ENCODE data around the gene ADIG.

The ADIG gene

DNA sequence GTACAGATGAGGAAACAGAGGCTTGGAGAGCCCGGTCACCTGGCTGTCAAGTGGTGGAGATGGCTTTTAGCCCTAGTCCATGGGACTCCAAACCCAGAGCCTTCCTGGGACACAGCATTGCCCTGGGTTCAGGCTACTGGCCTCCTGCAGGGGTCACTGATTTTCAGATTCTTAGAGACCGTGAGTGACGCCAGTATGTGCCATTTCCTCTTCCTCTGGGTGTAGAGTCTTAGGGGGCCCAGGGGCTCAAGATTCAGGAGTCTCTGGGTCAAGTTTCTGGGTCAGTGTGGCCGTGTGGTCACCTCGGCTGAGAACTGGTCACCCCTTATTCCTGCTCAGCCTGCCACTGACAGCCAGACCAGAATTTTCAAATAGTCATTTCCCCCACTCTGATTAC is 21.2 kb downstream of the ADIG start:
- no peak for DNase-seq (ENCODE audit: low spot score)

DNA sequence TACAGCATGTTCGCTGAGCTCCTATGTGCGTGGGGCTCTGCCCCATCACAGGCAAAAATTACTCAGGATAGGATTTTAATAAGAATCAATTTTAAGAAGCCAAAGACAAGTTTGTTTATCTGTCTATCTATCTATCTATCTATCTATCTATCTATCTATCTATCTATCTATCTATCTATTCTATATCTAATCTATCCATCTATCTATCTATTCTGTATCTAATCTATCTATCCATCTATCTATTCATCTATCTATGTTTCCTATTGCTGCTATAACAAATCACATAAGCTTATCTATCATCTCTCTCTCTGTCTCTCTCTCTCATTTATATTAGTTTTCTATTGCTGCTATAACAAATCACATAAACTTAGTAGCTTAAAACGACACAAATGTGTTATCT is 22.3 kb downstream of the ADIG start:
- DNase-seq (ENCODE audit: low spot score), result no peak

DNA sequence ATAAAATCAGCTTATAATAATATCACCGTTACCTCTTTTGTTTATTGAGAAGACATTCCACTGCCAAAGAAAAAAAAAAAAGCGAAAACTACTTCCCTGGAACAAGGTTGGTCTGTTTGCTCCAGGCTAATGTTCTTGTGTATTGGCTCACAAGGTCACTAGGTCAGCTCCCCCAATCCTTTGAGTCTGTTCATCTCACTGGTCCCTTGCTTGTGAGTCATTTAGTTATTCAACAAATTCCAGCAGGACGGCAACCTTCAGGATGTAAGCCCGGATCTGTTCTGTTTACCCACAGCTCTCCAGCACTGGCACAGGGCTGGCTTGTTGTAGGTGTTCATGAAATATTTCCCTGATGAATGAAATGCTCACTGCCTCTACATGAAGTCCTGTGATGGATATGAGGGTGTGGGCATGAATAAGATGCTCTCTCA is 23.9 kb downstream of the ADIG start:
- peak; percentile 35 for DNase-seq (ENCODE audit: low spot score)

DNA sequence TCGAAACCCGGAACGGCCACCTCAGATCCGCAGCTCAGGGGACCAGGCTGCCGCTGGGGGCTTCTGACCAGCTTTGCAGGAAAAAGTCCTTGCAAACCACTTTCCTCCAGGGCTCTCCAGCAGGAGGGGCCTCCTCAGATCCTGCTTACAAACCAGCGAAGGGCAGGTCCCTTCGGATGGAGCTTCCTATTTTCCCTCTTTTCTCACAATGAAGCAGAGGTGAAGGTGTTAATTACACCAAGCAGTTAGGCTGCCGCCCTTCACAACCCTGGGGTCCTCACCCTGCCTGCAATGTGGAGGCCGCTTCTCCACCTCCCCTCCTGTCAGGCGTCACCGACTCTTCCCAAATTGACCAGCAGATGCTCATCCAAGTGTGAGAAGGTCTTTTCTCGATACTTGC is 26.4 kb downstream of the ADIG start:
- no peak for DNase-seq (ENCODE audit: low spot score)

DNA sequence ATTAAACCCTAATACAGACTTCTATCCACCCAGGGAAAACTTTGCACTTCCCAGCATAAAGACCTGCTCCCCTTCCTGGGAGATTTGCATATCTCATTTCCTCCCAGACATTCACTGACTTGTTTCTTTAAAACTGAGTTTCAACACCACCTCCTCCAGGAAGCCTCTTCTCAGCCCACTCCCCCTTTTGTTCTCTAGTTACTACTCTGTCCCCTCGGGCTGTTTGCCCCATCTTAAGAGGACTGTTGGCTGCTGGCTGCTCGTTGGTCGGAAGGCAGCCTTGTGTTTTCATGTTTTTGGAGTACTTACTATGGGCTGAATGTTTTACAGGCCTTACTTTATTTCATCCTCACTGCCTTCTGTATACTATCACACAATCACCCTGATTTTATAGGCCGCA is 27.2 kb downstream of the ADIG start:
- no peak for DNase-seq (ENCODE audit: low spot score)

DNA sequence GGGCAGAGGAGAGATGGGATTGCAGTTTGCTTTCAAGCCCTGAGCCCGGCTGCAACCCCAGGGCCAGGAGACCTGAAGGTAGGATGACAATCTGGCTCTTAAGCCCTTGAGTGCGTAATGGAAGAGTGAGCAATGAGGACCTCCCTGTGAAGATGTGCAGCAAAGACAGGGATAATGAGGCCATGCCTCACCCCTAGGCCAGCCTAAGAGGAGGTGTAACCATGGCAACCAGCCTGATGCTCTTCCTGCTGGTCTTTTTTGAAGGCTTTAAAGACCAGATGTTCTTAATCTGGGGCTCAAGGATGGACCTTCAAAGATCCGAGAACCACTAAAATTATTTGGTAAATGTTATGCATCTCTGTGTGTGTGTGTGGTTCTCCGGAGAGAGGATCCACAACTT is 28.8 kb downstream of the ADIG start:
- DNase-seq (ENCODE audit: low spot score), result no peak

DNA sequence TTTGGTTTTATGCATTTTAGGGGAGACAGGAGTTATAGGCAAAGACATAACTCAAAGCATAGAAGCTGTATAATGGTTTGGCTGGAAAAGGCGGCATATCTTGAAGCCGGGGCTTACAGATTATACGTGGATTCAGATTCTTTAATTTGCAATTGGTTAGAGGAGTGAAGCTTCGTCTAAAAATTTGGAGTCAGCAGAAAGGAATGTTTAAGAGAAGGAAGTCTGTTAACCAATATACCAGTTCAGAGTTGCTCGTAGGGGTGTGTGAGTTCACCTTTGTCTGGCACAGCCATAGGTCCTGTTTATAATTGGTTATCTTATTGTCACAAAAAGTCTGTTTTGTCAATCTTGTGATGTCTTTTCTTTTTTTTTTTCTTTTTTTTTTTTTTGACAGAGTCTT is 29.5 kb downstream of the ADIG start:
- DNase-seq (ENCODE audit: low spot score), result no peak

DNA sequence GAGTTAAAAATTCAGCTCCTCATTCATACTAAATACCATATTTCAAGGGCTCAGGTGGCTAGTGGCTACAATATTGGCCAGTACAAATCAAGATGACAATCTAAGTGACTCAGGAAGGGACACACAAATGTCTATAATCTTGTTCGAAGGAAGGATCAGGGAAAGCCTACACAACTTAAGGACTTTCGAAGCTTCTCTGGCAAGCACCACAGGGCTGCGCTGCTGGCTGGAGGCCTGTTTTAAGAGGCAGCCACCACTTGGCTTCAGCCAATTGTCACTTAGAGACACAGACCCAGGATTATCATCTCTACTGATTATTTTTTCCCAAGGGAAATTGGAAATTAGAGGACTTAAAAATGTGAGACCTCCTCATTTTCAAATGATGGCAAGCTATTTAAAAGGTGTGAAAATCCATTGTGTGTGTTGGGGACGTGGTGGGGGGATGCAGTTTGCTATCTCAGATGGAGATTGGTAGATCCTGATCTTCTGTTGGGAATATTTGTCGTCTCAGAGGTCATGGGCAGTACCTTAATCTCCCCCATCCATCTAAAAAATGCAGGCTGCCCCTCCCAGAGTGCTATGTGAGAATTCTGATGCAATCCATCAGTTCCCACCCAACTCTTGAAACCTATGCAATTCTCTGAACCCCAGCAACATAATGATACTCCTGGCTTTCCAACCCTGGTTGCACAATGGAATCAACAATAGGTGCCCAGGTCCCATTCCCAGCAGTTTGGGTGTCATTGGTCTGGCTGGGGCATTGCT is 31.9 kb downstream of the ADIG start:
- DNase-seq (ENCODE audit: low spot score), result peak; percentile 48

DNA sequence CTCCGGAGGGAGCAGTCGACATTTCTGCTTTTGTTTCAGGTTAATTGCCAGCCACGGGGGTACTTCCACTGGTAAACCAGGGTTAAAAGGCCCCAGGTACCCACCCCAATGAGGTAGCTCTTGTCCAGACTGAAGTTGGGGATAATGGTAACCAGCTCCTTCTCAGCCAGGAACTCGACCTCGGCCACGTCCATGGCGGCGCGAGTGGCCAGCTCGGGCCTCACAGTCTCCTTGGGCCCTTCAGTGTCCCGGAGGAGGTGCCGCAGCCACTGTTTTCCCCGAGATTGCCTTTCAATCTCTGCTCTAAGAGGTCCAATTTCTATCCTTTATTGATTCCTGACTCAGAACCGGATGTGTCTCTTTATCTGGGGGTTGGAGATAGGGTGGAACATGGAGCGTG is 34.3 kb downstream of the ADIG start:
- no peak for DNase-seq (ENCODE audit: low spot score)

DNA sequence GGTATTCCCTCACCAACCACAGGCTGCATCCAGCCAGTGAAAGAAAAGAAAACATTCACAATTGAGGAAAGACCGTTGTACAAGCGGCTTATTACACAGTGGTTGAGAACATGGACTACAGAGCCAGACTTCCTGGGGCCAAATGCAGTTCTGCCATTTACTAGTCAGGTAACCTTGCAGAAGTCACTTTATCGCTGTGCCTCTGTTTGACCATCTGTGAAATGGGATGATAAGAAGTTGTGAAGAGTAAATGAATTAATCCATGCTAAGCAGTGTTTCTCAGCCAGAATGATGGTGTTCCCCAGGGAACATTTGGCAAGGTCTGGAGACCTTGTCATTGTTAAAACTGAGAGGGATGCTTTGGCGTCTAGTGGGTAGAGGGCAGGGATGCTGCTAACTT is 35.5 kb downstream of the ADIG start:
- DNase-seq (ENCODE audit: low spot score), result no peak

DNA sequence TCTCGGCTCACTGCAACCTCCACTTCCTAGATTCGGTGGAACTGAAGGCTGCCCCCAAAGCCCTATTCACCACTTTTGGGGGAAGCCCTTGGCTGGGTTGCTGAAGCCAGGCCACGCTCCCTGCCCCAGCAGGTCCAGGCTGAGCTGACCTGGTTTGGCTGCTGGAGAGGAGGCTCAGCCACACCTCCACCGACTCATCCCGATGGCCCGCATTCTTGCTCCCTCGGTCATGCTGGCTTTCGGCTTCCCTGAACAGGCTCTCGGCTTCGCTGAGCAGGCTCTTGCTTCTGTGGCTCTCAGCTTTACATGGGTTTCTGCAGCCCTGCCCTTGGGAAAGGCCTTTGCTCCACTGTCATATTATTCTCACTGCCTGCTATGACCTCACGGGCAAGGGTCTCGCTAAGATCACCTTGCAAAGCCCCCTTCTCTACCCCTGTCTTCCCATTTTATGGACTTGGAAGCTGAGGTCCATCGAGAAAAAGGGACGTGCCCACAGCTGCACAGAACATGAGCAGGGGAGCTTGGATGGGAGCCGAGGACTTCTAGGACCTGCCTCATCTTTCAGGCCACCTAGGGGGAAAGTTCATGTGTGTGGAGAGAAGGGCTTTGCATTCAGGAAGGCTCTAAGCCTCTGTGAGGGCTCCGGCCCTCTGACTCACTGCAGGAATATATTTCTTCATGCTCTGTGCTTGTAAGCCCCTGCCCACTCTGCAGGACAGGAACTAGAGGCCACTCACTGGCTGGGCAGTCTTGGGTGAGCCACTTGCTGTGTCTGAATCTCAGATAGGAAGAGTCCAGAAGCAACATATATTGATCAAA is 36.2 kb downstream of the ADIG start:
- DNase-seq (ENCODE audit: low spot score), result peak; percentile 57

DNA sequence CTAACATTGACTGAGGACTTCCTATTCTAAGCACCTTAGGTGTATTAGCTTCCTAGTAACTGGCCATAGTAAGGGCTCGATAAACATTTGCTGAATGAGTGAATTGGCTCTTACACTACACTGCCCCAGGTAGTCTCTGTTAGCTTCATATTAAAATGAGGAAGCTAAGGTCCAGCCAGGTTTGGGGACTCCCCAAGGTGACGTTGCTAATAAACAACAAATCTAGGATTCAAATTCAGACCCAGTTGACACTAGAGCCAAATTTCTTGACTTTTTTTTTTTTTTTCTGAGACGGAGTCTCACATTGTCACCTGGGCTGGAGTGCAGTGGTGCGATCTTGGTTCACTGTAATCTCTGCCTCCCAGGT is 36.8 kb downstream of the ADIG start:
- no peak for DNase-seq (ENCODE audit: low spot score)

DNA sequence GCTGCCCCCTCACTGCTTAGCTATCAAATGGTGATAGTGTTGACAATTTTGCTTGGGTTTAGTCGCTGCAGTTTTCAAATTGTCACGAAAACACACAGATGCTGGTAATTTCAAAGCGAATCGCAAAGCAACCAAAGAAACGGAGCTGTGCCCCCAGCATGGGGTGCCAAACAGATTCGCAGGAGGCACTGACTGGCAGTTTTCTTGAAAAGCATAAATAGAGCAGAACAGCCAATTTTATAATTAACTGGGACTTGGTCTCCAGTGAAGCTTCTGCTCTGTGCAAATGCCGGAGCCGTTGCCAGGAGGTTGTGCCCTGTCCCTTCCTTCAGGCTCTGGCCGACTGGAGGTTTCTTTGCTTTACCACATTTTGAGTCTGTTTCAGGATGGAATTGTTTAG is 39.4 kb downstream of the ADIG start:
- no peak for DNase-seq (ENCODE audit: low spot score)

DNA sequence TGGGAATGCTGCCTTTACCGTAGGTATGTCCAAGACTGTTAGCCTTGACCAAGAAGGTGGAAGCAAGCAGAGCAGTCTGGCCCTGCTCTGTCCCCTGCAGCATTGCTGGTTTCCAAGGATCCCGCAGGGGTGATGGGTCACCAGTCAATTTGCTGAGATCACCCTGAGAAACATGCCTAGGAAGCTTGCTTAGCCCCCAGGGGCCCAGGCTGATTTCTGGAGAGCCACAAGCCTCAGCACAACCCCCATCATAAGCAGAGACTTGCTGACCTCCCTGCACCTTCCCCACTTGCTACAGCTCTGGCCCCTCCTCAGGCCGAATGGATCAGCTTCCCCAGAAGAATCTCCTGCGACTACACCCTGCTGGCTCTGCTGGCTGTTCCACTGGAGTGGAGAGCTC is 42.1 kb downstream of the ADIG start:
- DNase-seq (ENCODE audit: low spot score), result no peak

DNA sequence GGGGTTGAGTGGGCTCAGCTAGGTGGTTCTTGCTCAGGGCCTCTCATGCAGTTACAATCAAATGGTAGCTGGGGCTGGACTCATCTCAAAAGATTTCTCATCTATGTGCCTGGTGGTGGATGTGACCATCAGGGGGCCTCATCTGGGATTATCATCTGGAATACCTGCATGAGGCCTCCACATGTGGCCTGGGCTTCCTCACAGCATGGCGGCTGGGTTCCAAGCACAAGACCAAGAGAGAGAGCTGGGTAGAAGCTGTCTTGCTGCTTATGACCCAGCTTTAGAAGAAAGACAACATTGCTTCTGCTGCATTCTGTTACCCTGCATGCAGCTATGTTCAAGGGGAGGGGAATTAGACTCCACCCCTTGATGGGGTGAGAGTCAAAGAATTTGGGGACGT is 43.1 kb downstream of the ADIG start:
- DNase-seq (ENCODE audit: low spot score), result no peak

DNA sequence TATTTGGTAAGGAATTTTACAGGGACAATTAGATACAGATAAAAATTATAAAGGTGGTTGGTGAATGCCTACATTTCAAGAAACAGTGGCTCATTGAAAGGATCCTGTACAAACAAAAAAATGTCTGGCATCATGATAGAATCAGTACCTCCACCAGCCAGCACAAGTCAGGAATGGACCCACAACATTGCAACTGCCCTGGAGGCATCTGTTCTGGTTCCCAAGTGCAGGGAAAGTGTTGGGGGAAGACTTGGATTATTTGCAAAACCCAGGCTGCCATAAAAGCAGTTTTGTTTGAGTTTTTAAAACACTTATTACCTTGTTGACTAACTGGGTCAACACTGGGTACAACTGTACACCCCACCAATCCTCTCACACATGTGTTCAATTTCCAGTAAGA is 44.9 kb downstream of the ADIG start:
- no peak for DNase-seq (ENCODE audit: low spot score)

DNA sequence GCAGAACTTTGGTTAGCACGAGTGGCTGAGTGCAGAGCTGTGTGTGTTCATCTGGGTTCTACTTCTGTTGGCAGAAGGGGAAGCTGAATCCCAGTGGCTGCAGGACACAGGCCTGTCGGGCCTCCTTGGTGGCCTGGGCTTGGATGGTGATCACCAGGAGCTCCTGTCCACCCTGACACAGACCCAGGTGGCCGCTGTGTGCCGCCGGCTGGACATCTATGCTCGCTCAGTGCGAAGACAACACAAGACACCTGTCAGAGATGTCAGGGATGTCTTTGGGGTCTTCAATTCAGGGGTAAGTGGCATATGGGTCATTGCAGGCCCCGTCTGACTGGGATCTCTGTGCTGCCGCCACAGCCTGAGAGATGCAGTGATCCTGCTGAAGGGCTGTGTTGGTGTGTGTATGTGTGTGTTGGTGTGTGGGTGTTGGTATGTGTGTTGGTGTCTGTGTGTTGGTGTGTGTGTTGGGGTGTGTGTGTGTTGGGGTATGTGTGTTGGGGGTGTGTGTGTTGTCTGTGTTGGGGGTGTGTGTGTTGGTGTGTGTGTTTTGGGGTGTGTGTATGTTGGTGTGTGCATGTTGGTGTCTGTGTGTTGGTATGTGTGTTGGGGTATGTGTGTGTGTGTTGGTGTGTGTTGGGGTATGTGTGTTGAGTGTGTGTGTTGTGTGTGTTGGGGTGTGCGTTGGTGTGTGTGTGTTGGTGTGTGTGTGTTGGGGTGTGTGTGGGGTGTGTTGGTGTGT is 46.1 kb downstream of the ADIG start:
- DNase-seq (ENCODE audit: low spot score), result no peak

DNA sequence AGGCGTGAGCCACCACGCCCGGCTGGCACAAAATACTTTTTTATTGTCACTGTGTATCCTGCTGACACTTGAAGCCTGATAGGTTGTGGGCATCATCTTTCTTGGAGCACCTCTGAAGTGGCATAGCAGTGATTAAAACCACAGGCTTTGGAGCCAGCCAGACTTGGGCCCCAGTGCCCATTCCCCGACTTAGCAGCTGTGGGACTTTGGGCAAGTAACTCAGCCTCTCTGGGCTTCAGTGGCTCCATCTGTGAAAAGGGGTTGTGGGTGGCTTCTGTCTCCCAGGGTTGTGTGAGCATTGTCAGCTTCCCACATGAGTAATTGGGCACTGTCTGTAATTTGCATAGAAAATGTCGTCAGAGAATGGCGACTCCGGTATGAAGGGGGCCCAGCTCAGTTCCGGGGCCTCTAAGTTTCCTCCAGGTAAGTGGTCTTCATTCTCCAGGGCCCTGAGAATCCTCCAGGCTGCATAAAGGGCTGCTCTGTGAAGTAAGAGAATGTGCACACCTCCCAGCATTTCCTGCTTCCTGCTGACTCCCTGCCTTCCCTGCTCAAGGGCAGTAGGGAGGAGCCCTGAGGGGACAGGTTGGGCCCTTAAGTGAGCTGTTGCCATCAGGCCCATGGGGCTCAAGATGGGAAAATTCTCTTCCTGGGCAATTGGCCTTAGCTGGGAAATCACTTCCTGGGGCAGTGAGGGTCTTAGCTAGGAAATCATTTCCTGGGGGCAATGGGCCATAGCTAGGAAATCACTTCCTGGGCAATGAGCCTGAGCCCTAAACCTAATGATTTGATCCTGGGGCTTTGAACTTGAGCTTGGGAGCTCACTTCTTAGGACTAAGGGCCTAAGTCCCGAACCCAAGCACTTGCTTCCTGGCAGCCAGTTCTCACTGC is 47.8 kb downstream of the ADIG start:
- peak; percentile 34 for DNase-seq (ENCODE audit: low spot score)

DNA sequence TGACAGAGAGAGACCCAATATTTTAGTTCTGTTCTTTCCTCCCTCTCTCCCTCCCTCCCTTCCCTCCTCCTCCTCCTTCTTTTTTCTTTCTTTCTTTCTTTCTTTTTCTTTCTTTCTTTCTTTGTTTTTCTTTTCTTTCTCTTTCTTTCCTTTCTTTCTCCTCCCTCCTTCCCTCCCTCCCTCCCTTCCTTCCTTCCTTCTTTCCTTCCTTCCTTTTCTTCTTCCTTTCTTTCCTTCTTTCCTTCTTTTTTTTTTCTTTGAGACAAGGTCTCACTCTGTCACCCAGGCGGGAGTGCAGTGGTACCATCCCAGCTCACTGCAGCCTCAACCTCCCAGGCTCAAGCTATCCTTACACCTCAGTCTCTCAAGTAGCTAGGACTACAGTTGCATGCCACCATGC is 49.0 kb downstream of the ADIG start:
- DNase-seq (ENCODE audit: low spot score), result no peak

DNA sequence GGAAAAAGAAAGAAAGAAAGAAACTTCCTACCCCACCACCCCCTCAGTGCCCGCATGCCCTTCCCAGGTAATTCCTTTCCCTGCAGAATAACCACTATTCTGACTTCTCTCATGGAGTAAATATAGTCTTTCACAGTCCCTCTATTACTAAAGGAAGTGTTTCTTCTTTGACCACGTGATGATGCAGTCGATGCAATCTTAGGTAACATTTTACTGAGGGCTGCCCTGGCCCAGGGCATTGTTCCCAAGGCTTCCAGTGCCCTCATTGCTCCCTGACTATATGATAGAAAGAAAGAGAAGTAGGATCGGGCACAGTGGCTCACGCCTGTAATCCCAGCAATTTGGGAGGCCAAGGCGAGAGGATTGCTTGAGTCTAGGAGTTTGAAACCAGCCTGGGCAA is 49.7 kb downstream of the ADIG start:
- no peak for DNase-seq (ENCODE audit: low spot score)

DNA sequence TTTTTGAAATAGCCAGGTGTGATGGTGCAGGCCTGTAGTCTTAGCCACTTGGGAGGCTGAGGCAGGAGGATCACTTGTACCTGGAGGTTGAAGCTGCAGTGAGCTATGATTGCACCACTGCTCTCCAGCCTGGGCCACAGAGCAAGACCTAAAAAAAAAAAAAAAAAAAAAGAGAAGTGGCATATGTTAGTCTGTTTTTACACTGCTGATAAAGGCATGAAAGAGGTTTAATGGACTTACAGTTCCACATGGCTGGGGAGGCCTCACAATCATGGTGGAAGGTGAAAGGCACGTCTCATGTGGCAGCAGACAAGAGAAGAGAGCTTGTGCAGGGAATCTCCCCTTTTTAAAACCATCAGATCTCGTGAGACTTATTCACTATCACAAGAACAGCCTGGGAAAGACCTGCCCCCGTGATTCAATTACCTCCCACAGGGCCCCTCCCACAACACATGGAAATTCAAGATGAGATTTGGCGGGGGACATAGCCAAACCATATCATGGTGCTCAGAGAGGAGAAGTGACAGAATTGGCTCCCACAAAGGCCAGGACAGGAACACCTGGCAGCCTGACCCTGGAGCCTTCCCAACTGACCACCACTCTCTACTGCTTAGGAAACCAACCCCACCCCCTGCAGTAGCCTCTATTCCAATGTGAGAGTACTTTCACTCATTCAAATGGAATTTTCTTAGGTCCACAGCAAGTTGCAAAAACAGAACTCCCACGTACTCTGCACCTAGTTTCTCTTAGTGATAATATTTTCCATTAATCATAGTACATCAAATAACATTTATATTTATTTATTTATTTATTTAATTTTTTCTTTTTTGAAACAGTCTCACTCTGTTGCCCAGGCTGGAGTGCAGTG is 50.4 kb downstream of the ADIG start:
- no peak for DNase-seq (ENCODE audit: low spot score)
